NCI-H2171 treated with DMSO at 0.1 percent for 48 hours (cell line): Measurements from ENCODE around the gene DENND11.

Experiments used
- DNase-seq: peaks from one replicate; lab custom pipeline; 2025; lab: John Stamatoyannopoulos, UW

The DENND11 gene

DNA sequence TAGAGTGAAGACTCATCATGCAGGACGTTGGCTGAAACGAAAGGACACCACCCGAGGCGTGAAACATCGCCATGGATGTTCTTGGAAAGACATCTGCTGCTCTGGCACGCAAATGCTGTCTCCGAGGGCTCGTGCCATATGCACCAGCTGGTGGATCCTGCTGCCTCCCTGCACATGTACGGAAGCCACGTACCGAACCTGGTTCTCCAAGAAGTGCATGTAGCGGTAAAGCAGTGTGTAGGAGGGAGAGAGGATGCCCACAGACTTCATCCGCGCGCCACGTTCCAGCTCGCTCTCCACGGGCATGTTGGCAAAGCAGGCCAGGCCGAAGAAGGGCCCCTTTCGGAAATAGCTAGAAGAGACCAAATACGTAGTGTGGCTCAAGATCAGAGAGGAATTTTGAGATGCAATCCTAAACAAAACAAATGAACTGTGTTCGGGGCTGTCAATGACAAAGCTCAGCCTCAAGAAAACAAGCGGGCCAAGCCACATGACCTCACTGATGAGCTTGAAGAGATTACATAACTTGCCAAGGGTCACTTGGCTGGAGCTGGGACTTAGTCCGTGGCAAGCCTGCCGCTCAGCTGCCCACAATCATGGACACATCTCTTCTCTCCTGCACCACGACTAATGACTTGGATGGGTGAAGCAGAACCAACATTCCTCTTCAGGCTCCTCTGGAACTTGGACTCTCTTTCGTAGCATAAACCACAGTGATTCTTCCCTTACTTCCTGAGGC, 16.5 kb downstream of the DENND11 start:
- DNase-seq, result peak; percentile 77

DNA sequence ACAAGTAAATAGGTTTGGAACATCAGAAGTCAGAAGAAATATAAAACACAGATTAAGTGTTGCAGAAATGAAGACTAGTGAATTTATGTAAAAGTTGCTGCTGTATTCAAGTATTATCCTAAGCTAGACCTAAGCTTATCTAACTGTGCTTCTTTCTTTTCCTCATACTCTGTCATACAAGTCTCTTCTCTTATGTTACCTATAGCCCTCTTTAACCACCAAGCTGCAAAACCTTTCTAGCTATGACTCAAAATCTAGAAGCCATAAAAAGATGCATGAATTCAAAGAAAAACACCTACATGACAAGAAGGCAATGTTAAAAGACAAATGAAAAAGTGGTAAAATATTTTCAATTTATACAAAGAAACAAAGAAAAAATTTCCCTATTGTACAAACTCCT, 23.0 kb downstream of the DENND11 start:
- no peak for DNase-seq

DNA sequence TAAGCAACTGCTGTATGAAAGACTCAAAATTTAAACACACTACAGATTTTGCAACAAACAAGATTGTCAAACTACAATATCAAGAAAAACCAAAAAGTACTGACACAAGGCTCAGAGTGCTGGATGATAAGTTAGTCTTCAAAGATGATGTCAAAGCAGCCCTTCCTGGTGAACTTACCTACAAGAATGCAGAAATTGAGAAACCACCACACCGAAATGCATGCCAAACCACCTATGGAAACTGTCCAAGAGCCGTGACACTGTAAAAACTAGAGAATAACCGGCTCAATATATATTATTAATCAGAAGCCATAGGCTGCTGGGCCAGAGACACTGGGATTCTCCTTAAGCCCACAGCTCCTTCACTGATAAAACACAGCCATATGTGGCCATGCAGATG, 25.3 kb downstream of the DENND11 start:
- DNase-seq, result no peak

DNA sequence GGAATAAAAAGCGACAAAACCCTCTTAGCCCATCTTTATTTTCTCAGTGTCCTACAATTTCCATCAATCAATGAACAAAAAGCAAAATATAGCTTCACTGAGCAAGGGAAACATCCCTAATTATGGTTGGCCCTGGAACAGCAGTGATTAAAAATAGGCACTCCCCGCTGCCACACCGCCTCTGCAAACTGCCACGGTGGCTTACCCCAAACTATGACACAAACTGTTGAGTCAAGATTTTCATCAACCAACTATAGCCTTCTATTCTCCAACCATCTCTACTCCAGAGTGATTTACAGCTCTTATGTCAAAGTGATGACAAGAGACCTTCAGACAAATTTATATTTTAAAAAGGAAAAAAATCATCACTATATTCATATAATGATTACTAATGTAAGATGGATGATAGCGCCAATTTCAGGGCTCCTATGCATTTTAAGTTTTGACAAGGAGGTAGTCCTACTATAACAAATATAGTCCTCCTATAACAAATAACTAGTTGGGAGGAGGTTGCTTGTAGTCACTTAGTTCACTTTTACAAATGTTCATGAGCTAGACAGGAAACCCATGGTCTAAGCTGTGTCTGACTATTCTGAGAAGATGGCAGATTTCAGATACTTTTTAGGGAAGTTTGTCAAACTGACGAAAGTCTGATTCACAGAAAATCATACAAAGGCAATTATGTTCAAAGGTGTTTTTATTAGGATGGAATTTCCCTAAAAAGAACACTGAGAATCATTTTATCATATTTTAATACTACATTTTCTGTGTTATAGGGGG, 26.3 kb downstream of the DENND11 start:
- DNase-seq, result no peak

DNA sequence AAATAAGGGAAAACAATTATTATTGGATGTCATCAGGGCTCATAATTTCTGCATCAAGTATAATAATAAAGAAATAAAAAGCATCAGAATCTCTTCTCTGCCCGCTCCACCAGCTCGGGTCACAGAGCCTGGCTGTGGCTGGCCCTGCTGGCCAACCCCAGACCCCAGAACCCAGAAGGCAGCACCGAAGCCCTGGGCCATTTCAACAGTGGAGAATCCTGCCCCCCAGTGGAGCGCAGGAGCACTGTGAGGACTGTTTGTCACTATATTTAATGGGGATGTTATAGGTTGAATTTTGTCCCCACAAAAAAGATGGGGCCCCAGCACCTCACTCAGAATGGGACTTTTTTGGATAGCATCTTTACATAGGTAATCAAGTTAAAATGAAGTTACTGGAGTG, 27.3 kb downstream of the DENND11 start:
- no peak for DNase-seq

DNA sequence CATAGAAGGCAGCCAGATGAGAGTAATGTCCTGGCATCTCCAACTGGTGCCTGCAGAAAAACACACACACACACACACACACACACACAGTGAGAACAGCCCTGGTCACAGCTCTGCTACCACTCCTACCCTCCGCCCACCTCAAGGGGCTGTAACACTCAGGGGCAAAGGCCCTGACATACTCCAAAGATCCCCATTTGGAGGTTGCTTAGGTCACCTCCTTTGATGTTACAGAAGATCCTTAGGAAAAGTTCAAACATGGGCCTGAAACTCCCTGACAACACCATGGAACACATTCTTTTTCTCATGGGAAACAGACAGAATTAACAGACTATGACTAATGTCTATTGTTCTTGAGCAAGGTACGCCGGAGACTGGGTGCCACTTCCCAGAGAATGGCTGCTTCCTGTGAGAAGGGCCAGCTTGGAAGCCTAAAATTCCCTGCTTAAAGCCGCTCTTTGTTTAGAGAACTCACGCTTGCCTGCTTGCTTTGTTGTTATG, 27.7 kb downstream of the DENND11 start:
- no peak for DNase-seq

DNA sequence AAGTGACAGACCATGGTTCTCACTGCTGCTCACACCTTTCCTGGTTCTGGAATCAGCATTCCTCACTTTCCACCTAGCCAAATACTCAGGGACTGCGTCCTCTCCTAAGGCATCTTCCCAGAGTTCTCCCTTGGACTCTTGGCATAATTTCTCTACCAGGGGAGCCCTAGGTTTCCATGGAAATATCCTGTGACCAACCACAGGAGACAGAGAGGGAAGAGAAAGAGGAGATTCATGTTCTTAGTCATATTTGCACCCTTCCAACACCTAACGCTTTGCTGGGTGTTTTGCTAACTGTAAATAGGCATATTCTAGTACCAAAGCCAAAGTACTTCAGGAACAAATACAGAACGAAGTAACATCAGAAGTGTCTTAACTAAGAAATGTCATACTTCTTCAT, 28.6 kb downstream of the DENND11 start:
- no peak for DNase-seq

DNA sequence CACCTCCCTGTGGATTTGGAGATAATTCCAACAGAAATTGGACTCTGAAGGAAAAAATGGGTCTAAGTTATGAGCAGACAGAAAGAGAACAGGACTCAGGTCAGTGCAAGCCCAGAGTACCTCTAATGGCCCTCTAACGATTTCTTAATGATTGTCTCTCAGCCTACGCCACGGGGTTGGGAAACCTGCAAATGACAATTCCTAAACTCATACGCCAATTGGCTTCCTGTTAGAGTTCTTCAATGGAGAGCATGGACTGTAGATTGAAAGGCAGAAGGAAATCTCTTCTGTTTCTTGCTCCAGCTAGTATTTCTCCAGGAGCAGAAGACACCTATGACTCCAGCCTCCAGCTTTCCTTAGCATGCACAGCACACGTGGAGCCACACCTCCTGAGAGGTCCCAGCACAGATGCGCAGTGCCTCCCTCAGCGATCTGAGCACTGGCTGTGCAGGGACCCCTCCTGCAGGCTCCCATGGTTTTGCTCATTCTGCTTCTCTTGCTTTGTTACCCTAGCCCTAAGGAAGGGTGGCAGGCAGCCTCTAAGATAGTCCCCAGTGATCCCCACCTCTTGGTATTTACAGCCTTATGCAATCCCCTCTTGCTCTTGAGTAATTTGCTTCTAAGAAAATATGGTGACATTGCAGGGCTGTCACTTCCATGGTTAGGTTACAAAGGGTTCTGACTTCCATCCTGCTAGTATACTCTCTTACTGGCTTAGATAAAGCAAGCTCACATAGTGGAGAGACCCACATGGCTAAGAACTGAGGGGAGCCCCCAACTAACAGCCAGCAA, 30.1 kb downstream of the DENND11 start:
- no peak for DNase-seq

DNA sequence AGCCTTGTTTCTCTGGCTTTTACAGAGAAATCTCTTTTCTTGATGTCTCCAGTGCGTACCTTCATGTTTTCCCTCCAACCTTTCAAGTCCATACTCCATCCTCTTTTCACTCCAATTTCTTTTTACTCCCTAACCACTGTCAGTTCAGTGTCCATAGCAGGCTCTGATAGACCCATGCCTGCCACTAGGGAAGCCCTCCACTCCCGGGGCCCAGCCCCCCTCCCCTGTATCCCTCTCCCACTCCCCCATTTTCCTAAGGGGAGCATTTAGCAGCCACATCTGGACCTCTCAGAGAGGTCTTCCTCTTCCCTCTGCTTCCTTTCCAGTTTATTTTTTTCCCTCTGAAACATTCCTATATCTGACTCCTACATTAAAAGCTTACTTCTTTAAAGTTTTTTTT, 33.1 kb downstream of the DENND11 start:
- DNase-seq, result no peak

DNA sequence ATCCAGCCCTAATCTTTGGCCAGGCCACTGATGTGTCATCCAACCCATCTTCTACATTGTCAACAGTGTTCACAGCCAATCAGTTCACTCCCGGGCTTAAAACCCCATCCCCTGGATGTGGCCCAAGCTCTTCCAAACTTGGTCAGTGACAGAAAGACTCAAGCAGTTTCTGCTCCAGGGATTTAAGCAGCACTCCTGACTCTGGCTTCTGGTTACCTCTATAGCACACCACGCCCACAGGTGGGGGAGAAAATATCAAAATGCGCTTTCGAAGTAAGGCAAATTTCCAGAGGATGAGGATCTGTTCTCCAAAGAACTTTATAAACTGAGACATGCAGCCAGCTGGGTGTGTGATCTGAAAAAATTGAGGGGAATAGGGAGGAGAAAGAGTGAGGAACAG, 35.9 kb downstream of the DENND11 start:
- no peak for DNase-seq

DNA sequence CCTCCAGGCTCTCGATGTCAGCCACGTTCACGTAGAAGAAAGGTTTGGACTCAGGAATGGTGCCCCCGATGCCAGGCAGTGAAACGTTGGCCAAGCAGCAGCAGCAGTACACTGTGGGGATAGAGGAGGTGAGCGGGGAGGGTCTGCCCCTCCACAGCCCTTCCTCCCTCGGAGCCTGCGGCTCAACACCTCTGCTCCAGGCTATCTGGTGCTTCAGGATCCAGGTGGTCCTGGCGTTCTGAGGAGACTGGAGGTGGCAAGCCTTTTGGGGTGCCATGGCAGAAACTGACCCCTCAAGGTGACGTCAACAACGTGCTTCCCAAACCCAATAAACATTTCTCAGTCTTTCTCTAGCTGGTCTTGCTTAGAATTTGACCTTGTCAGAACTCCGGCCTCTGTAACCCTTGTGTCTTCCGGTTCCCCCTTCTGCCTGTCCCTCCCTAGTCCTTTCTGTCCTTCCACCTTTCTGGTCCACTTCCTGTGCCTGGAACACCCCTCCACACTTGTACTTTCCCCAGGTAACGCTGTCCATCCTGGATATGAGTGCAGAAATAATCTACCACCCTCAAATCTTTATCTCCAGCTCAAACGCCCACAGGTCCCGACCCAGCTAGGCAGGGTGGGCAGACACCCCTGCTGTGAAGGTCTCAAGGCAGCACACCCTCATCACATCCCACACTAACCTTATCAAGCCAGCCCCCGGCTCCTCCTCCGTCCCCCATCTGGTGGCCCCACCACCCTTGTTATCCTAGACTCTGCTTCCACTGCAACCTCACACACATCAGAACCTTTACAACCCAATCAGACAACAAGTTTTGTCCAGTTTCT, 36.5 kb downstream of the DENND11 start:
- DNase-seq, result no peak

DNA sequence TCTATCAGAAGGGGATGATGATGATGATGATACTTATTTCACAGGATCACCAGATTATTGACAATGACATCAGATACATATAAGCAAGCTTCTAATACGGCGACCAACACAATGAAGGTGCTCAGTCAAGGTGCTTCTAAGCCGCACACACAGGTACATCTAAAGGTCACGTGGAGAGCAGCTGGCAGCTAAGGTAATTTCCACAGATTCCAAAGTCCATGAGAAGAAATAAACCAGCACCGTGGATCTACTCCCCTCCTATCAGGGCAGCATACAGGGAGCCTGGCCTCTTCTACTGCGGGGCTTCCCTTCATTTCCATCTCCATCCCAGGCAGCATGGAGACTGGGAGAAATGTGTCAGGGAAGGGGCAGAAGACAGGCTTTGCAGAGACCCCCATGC, 37.5 kb downstream of the DENND11 start:
- DNase-seq, result no peak

DNA sequence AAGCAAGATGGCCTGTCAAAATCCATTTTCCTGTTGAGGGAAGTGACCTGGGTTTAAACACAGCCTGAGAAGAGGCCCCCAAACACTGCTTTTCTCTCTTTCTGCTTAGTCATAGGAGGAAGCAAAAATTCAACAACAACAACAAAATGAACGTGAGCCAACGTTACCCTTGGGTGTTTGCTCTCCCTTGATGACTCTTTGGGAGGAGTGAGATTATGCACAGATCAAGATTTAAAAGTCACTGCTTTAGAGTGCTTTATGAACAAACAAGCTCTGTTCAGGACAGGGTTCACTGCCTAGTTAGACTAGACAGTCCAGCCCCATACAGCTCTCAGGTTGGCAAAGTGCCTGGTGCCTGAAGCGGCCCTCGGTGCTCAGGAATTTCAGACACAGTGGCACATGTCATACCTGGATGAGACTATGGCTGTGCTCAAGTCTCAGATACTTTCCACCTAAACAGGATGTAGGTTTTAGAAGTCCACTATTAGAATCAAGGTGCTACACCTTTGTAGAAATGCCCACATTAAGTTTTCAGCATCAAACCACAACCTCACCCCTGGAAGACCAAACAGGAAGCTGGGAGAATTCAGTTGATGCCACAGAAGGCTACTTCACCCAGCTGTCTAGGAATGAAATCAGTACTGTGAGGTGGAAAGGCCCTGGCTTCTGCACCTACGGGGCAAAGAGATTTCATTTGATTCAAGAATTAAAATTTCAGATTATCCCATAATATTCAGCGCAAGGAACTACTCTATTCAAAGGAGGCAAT, 38.7 kb downstream of the DENND11 start:
- no peak for DNase-seq

DNA sequence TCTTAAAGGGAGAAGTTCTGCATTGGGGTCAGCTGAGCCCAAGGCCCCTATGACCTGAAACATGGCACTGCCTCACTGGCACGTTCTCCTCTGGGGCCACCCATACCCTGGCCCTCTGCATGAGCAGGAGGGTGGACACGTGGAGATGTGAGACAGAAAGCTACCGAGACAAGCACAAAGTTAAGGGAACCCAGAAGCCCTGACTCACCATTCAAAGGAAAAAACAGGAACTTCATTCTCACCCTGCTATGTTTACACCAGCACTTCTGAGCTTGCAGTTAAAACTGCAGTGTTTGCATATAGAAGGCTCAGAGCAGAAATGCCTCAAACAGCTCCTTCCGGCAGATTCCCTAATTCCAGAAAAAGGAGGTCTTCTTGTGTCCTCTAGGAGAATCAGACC, 41.7 kb downstream of the DENND11 start:
- no peak for DNase-seq

DNA sequence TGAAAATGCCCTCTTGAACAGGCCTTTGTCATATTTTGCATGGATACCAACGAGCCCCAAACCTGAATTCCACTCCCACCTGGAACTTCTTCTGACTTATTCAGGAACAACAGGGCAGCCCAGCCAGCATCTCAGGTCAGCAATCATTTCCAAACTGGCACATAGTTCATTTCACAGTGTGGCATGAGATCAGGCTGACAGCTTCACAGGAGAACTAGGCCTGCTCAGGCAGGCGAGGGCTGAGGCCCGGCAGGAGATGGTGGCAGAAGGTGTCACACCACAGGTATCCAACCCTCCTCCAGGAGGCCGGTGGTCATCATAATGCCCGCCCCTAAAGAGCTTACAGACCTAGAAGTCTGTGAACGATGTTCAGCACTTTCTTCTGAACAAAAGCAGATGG, 42.5 kb downstream of the DENND11 start:
- no peak for DNase-seq

DNA sequence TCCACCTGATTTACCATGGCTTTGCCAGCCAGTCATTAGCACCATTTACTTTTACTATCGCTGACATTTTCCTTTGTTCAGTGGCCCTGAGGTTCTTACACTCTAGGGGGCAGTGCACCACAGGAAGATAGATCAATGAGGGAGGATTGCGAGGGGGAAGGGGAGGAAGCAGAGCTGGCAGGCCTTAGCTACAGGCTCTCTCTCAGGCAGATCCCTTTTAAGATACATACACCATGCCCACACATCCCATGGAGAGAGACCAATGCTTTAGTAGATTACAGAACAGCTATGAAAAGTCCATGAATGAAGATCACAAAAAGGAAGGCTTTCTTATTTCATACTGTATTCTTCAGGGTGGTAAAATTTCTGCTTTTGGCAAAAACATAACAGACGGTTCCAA, 47.4 kb downstream of the DENND11 start:
- DNase-seq, result peak; percentile 63

DNA sequence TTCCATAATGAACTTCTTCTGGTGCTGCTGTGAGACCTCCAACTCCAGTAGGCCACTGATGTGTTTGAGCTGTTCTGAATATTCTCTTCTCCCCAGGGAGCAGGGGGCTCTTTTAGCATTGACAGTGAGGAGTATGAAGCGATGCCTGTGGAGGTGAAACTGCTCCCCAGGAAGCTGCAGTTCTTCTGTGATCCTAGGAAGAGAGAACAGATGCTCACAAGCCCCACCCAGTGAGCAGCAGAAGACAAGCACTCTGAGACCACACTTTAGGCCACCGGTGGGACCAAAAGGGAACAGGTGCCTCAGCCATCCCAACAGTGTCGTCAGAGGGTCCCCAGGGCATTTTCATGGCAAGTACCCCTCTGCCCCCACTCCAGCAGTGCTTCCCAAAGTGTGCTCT, 49.3 kb downstream of the DENND11 start:
- DNase-seq, result peak; percentile 45
